GM19372 (cell line): Measurements from ENCODE around the gene TOLLIP.

Experiments
- ATAC-seq: cut with Tn5 transposase; IDR thresholded peaks from one replicate; pipeline ENCODE4 v1.9.1; 2021; ENCODE audit warnings: mild to moderate bottlenecking, low read depth, moderate library complexity; ENCODE audit not compliant: unreplicated experiment

The TOLLIP gene

GRCh38 chr11:1317993-1318392 lies 8.6 kb upstream of the TOLLIP start:
- ATAC-seq = no peak

- ATAC-seq = no peak
Measured at GRCh38 chr11:1317432-1317831, 8.0 kb upstream of the TOLLIP start.

GRCh38 chr11:1310772-1311468 lies 1.5 kb upstream of the TOLLIP start:
- ATAC-seq = no peak

- no peak for ATAC-seq
Measured at GRCh38 chr11:1310318-1310687, 871 bp upstream of the TOLLIP start.

- ATAC-seq = peak; percentile 13
Measured at GRCh38 chr11:1308743-1309497, 512 bp downstream of the TOLLIP start.

- no peak for ATAC-seq
Measured at GRCh38 chr11:1307998-1308742, 1.3 kb downstream of the TOLLIP start.

- ATAC-seq = no peak
Measured at GRCh38 chr11:1307163-1307870, 2.1 kb downstream of the TOLLIP start.

- ATAC-seq = no peak
Measured at GRCh38 chr11:1306186-1307162, 3.0 kb downstream of the TOLLIP start.

GRCh38 chr11:1305501-1306056 lies 3.9 kb downstream of the TOLLIP start:
- ATAC-seq = no peak

- ATAC-seq = no peak
Measured at GRCh38 chr11:1305063-1305495, 4.4 kb downstream of the TOLLIP start.

- ATAC-seq = no peak
Measured at GRCh38 chr11:1304380-1304779, 5.1 kb downstream of the TOLLIP start.

GRCh38 chr11:1303973-1304372 lies 5.5 kb downstream of the TOLLIP start:
- no peak for ATAC-seq

- no peak for ATAC-seq
Measured at GRCh38 chr11:1303126-1303821, 6.2 kb downstream of the TOLLIP start.

GRCh38 chr11:1302461-1303125 lies 6.8 kb downstream of the TOLLIP start:
- no peak for ATAC-seq

GRCh38 chr11:1302041-1302460 lies 7.4 kb downstream of the TOLLIP start:
- no peak for ATAC-seq

GRCh38 chr11:1301220-1302000 lies 8.0 kb downstream of the TOLLIP start:
- ATAC-seq = no peak

GRCh38 chr11:1300569-1301187 lies 8.8 kb downstream of the TOLLIP start:
- no peak for ATAC-seq
